ENCODE data around the gene PRR35.

PRR35 gene

GRCh38 chr16:528111-529011 is 31.8 kb upstream of the PRR35 start:
- peak; percentile 58 to 71 for DNase-seq

DNA sequence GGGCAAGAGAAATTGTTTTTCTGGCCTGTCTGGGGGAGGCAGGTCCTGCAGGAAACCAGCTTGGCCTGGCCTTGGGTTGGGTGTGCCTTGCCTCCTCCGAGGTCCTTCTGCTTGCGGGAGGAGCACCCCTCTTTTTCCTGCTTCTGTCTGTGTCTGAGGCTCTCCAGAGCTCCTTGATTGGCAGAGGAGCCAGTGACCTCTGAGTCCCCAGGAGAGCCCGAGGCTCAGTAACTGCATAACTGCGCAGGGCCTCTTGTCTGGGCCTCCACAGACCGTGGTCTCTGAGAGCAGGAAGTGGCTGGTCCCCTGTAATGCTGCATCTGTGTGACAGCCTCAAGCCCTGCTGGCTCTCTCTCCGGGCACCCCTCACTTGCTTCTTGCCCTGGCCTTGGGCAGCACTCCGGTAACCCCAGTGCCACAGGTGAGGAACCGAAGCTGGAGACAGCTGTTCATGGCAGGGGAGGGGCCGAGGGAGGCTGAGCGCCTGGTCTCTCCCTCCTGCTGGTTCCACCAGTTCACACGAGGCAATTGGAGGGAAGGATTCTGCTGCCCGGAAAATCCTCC is 31.1 kb upstream of the PRR35 start:
- no peak for DNase-seq

DNA sequence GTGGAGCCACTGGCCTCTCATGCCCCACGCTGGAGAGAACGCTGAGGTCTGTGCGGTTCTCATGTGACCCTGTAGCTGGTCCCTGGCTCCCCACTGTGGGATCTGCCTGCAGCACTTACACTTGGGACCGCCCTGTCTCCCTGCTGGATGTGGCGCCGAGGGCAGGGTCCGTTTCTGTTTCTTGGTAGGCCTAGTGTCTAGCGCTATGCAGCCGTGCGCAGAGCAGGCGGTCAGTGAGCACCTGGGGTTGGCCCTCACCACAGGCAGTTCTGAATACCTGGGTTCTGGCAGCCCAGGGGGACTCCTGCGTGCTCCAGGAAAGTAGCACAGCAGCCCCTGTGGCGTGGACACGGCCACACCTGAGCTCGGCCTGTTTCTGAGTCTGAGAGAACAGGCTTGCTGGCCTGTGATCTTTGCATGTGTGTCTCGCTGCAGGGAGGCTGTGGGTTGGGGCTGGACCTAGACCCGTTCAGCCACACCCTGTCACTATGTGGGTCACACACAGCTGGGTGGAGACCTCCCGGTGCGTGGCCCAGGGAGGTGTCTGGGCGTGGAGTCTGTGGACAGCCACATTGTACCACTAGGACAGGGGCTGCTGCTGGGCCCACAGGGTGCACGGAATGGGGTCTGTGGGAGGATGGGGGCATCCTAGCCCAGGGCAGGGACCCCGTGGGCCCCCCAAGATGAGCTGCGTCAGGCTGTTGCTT is 29.9 kb upstream of the PRR35 start:
- DNase-seq = no peak

DNA sequence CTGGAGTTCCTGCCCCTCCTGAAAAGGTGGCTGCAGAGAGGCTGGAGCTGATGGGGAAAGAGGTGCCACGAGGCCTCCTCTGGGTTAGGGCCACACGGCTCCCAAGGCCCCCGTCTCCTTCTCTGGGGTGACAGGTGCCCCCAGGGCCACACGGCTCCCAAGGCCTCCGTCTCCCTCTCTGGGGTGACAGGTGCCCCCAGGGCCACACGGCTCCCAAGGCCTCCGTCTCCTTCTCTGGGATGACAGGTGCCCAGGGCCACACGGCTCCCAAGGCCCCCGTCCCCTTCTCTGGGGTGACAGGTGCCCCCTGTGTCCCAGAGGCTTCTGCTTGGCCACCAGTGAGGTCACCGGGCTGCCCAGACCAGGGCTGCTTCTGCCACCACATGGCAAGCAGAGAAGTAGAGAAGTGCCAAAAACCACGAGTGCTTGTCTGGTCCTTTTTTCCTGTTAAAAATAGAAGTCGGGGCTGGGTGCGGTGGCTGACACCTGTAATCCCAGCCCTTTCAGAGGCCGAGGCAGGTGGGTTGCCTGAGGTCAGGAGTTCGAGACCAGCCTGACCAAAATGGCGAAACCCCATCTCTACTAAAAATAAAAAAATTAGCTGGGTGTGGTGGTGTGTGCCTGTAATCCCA is 28.6 kb upstream of the PRR35 start:
- no peak for DNase-seq

DNA sequence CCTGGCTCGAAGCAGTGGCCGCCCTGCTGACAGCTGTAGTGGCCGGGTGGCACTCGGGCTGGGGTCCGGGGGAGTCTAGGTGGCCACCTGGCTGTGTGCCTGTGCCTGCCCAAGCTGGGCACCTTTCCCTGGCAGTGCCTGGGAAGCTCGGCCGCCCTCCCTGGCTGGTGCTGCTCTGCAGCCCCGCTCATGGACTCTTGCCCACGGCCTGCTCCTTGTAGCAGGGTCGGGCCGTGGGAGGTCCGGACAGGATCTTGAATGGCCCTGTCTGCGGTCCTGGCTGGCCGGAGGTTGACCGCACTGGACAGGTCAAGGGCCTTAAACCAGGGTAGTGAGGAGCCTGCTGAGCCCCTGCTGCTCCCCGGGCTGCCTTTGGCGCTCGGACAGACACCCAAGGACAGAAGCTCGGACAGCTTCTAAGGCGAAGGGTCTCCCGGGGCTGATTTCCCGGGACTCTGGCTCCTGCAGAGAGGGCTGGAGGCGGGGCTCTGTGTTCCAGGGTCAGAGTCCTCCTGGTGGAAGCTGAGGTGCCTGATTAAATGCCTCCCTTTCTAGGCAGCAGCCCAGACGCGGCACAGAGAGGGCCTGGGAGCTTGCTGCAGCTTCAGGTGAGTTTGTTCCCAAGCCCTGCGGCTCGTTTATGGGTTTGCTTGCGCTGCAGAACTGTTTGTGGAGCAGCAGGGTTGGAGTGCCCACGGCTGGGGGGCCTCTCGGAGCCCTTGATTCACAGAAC is 26.6 kb upstream of the PRR35 start:
- no peak for DNase-seq

DNA sequence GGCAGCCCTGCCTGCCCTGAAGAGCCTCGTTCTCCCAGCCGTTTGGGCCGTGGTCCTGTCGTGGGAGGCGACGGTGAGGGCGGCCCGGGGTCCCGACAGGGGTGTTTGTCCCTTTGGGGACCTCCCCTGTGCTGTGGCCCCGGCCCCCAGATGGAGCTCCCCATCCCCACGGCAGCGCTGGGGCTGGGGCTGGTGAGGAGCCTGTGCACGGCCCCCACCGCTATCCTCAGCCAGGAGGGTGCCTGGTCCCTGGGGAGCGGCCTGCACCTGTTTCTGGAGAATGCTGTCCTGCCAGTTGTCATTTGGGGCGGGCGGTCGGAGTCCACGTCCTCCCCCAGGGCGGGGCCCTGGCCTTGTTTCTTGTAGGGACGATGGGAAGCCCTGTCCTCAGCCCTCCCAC is 26.1 kb upstream of the PRR35 start:
- no peak for DNase-seq

DNA sequence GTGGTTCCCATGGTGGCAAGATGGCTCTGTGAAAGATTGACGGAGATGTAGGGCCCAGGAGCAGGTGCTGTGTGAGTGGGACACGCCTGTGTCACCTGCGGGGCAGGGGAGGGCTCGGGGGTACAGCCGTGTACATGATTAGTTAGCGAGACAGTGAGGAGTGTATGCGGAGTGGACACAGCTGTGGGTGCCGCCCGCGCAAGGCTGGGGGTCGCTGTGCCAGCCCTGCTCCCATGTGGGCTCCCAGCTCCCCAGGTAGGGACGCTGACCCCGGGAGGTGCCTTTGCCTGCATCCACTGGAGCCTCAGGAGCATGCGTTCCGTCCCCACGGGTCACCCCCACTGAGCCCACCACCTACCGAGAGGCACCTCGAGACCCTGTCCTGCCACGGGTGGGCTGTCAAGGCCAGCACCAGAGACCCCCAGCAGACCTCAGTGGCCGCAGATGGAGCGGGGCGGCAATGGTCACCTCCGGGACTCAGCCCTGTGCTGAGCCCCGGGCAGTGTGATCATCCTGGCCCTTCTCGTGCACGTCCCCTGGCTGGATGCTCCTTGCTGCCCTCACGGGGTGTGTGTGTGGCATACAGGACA is 25.2 kb upstream of the PRR35 start:
- no peak for DNase-seq

DNA sequence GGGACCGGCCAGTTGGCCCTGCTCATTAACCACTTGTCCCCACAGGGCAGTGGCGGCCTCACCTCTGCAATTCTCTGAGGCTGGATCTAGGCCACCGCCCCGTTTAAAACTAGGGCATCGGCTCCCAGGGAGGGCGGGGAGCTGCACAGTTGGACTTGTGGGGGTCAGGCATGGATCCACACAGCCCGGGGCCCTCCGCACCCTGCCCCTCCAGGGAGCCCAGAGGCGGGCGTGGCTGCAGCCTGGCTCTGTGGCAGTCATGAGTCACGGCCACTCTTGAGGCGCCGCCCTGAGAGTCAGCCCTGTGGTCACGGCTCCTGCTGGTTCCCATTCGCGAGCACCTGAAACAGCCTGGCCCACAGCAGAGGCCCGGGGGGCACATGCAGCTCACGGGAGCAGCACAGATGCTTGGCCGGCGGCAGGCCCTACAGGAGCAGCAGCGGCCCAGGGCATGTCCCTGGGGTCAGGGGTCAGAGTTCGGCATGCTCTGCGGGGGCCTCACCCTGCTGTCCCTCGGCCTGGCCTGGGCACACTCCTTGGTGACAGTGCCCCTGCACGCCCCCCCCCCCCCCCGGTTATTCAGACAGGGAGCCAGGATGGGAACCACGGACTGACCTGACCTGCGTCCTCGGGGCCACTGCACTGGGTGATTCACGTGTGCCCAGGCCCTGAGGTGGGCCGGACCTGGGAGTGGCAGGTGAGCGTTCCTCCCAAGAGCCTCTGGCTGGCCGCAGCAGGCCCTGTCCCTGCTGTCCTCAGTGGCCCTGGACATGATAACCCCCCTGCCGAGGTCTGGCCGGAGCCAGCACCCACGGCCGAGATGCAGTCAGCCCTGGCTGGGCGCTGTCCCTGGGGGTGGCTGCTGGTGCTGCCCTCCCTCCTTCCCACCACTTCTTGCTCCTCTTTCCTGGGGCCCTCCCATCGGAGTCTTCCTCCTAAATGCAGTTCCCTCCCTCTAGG is 24.5 kb upstream of the PRR35 start:
- no peak for DNase-seq

DNA sequence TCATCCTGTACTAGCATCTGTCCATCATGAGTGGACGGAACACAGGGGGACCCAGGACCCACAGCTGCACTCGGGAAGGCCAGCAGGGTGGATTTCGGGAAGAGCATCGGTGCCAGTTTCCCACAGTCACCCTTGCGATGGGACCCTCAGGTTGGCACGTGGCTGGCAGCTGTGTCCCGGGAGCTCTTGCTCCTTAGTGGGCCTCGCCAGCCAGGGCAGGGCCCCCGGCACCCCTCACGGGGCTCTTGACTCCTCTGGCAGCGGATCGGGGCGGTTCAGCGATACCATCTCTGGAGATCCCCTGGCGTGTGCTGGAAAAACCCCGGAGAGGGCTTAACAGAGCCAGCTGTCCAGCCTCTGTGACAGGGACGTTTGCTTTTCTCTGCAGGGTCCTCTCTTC is 23.4 kb upstream of the PRR35 start:
- DNase-seq = no peak

DNA sequence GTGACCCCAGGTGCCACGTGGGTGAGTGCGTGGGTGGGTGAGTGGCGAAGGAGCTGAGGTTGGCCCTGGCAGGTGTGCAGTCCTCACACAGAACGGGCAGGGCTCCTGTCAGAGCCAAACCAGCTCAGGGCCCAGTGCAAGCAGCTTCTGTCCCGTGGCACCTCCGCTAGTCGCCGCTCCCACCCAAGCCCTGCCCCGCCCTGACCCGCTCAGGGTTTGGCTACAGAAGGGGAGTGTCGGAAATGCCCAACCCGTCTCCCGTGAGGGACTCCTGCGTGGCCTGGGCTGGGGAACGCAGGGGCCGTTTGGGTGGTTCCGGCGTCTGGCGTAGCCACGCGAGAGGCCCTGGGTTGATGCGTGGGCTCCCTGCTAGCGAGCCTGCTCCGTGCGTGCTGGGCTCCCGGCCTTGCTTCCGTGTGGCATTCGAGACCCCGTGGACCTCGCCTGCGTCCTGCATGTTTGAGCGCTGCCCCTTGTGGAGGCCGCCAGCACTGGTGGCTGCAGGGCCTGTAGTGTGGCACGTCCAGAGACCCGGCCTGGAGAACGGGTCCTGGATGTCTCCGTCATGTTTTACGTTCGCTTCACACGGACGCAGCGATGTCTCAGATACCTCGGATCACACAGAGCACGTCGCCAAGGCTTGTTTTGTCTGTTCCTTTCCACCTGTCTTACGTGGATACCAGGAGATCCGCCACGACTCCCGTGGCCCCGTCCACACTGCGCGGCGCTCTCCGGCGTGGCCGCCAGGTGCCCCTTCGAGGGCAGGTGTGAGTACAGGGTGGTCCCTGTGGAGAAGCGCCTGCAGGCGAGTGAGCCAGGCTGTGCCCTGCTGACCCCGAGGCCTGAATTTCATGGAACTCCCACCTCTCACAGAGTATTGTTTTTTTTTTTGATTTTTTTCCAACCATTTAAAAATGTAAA is 22.5 kb upstream of the PRR35 start:
- no peak for DNase-seq

GRCh38 chr16:539901-540530 is 20.2 kb upstream of the PRR35 start:
- no peak for DNase-seq

- DNase-seq = no peak
Measured at GRCh38 chr16:540645-541340, 19.4 kb upstream of the PRR35 start.

- DNase-seq = no peak
Measured at GRCh38 chr16:543301-544164, 16.7 kb upstream of the PRR35 start.

- no peak for DNase-seq
Measured at GRCh38 chr16:544517-544916, 15.7 kb upstream of the PRR35 start.

GRCh38 chr16:546909-547770 is 13.1 kb upstream of the PRR35 start:
- peak; percentile 46 to 61 for DNase-seq

DNA sequence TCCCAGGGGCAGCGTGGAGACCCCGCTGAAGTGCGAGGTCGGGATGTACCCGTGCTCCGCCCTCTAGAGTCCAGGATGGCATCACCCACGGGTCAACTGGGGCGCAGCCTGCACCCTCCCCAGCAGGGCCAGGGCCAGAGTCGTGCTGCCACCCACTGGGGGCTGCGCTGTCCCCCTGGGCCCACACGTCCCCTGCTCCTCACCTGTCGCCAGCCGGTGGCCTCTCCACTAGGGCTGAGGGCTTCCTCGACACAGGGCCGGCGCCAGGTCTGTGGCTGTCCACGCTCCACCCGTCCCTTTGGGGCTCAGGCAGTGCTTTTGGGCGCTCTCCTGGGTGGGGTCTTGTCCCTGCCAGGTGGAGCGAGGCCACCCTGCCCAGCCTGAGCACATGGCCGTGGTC is 11.6 kb upstream of the PRR35 start:
- DNase-seq = no peak
